Measurements from ENCODE around the gene TFR2. TPM values are rescaled to one million over a fixed set of nuclear protein-coding genes. Genes with fewer than 3 reads are reported as not detected.

The TFR2 gene
- total and polyA plus RNA-seq, 2 experiments from 2014 or later, result 3.7 to 4.2 TPM

GRCh38 chr7:100599911-100600729, 41.2 kb downstream of the TFR2 start:
- Histone ChIP-seq H3K9me2 (ENCODE audit: insufficient read depth) (no peaks in the 10 kb centered on the region), H3K4me2 (no peak overlapping the region; the same call in 1 of the 2 replicates), H3F3A (replicated peaks; ENCODE audit: low read depth) (0 out of 2 replicates have a peak, but pooled peaks cover 3% of the 10 kb centered on the region), H3K36me3 (ENCODE audit: insufficient read depth) (no peaks in the 10 kb centered on the region; the same call in none of the 2 replicates), H3K27ac (ENCODE audit: low read depth) (no peak overlapping the region), H4K20me1 (replicated peaks; ENCODE audit: insufficient read depth) (no peaks in the 10 kb centered on the region; the same call in 1 of the 2 replicates), H3K27me3 (ENCODE audit: insufficient read depth) (no peaks in the 10 kb centered on the region), H3K79me2 (replicated peaks; ENCODE audit: insufficient read depth) (no peaks in the 10 kb centered on the region), H3K4me3 (no peak overlapping the region), H2AFZ (no peak overlapping the region), H3K4me1 (ENCODE audit: insufficient read depth) (peaks cover 19% of the 10 kb centered on the region)
- DNase-seq (ENCODE audit: low spot score) (peak; percentile 40), ATAC-seq (no peak)
- Mint-ChIP-seq H3K4me1 (peaks cover 33% of the 10 kb centered on the region), H3K36me3 (ENCODE audit: low read depth) (peaks cover 11% of the 10 kb centered on the region), H3K27ac (no peak overlapping the region), H3K9me3 (no peaks in the 10 kb centered on the region), H3K4me3 (no peak overlapping the region), H3K27me3 (ENCODE audit: insufficient read depth, low read depth, poor library complexity) (peaks cover 21% of the 10 kb centered on the region)
- TF ChIP-seq ZNF114 (CRISPR knock-in tag; IDR thresholded peaks at IDR 0.05) (no peak), POLR2AphosphoS5 (IDR thresholded peaks at IDR 0.05; ENCODE audit: low read depth) (no peak; the same call in 1 of the 2 replicates), CTCF (conservative IDR thresholded peaks at IDR 0.05; ENCODE audit: low read depth in 2 of 2) (peak; percentile 51 to 70)

GRCh38 chr7:100598425-100598824, 42.9 kb downstream of the TFR2 start:
- Mint-ChIP-seq H3K4me3 (no peak overlapping the region; the same call in 2 of the 3 replicates), H3K27ac (no peak overlapping the region), H3K27me3 (ENCODE audit: insufficient read depth, low read depth, poor library complexity) (peaks cover 27% of the 10 kb centered on the region), H3K4me1 (peaks cover 28% of the 10 kb centered on the region), H3K36me3 (ENCODE audit: low read depth) (peaks cover 16% of the 10 kb centered on the region), H3K9me3 (no peaks in the 10 kb centered on the region; the same call in 2 of the 3 replicates)
- Histone ChIP-seq H3F3A (replicated peaks; ENCODE audit: low read depth) (0 out of 2 replicates have a peak, but pooled peaks cover 3% of the 10 kb centered on the region), H3K9me2 (ENCODE audit: insufficient read depth) (no peaks in the 10 kb centered on the region), H2AFZ (no peak overlapping the region), H3K27ac (ENCODE audit: low read depth) (no peak overlapping the region), H3K4me3 (no peak overlapping the region), H3K4me1 (ENCODE audit: insufficient read depth) (peaks cover 18% of the 10 kb centered on the region), H3K36me3 (ENCODE audit: insufficient read depth) (no peaks in the 10 kb centered on the region; the same call in none of the 2 replicates), H4K20me1 (replicated peaks; ENCODE audit: insufficient read depth) (no peaks in the 10 kb centered on the region; the same call in 1 of the 2 replicates), H3K79me2 (replicated peaks; ENCODE audit: insufficient read depth) (no peaks in the 10 kb centered on the region), H3K4me2 (no peak overlapping the region), H3K27me3 (ENCODE audit: insufficient read depth) (no peaks in the 10 kb centered on the region)
- ATAC-seq (no peak), DNase-seq (ENCODE audit: low spot score) (no peak)
- no peak for TF ChIP-seq ZNF331 (CRISPR knock-in tag; IDR thresholded peaks at IDR 0.05; ENCODE audit: low read depth)
- no peak for TF ChIP-seq REST (IDR thresholded peaks at IDR 0.05; ENCODE audit: unreplicated experiment)
- no peak for TF ChIP-seq JUNB (IDR thresholded peaks at IDR 0.05; ENCODE audit: unreplicated experiment)
- no peak for TF ChIP-seq STAT1 (IDR thresholded peaks at IDR 0.05; ENCODE audit: unreplicated experiment)
- no peak for TF ChIP-seq NANOG (IDR thresholded peaks at IDR 0.05; ENCODE audit: borderline replicate concordance)
- no peak for TF ChIP-seq POLR2AphosphoS5 (IDR thresholded peaks at IDR 0.05; ENCODE audit: low read depth)
- TF ChIP-seq CREB1 (CRISPR knock-in tag; IDR thresholded peaks at IDR 0.05; ENCODE audit: low read depth), result no peak

All from GM23338 (cell line).